CD14-positive monocyte (primary cell): ENCODE data around the gene NFAM1. TPM values are rescaled to one million over a fixed set of nuclear protein-coding genes. Genes with fewer than 3 reads are reported as not detected.
A peak's percentile ranks its signal among the peaks of the same experiment; 100 is the strongest.

ENCODE experiments used
- DNase-seq, 3 donors: peaks; one replicate each; pipeline ENCODE4 v3.0.0-alpha.2; 2011 to 2022
- H2AFZ ChIP-seq: 2 replicates; pipeline ENCODE4 v1.6.0; 2012; ENCODE audit warnings: mild to moderate bottlenecking, low read depth, low read length, inconsistent platforms; ENCODE audit not compliant: insufficient read depth, poor library complexity, severe bottlenecking
- H3K27ac ChIP-seq, 2 donors: 1 replicate in 1 of 2; 2 replicates in 1 of 2; pipeline ENCODE4 v1.5.1; 2012 to 2013; ENCODE audit warnings: low read length in 2 of 2, control low read depth in 1 of 2, inconsistent platforms in 1 of 2, low read depth in 1 of 2, mild to moderate bottlenecking in 1 of 2
- H3K27me3 ChIP-seq, 2 donors: one replicate each; pipeline versions ENCODE4 v1.6.0 to v1.6.1; 2011 to 2013; ENCODE audit warnings: low read length in 2 of 2; ENCODE audit not compliant: control insufficient read depth in 2 of 2, insufficient read depth in 2 of 2
- H3K36me3 ChIP-seq, 2 donors: replicated peaks in 1 of 2; 1 replicate in 1 of 2; 2 replicates in 1 of 2; pipeline versions ENCODE4 v1.5.1 to v1.6.1; 2012 to 2013; ENCODE audit warnings: low read length in 2 of 2, control low read depth in 1 of 2, inconsistent platforms in 1 of 2, mild to moderate bottlenecking in 1 of 2; ENCODE audit not compliant: insufficient read depth in 2 of 2, control insufficient read depth in 1 of 2
- H3K4me1 ChIP-seq, 2 donors: 1 replicate in 1 of 2; 2 replicates in 1 of 2; pipeline versions ENCODE4 v1.5.1 to v1.6.1; 2012 to 2013; ENCODE audit warnings: low read length in 2 of 2, control low read depth in 1 of 2, inconsistent platforms in 1 of 2, mild to moderate bottlenecking in 1 of 2, moderate library complexity in 1 of 2; ENCODE audit not compliant: insufficient read depth in 2 of 2, control insufficient read depth in 1 of 2
- H3K4me2 ChIP-seq: replicated peaks from 2 replicates; pipeline ENCODE3; 2012; ENCODE audit warnings: low read length, moderate library complexity, mild to moderate bottlenecking; ENCODE audit not compliant: poor library complexity, severe bottlenecking; ENCODE audit errors: extremely low read depth
- H3K4me3 ChIP-seq, 3 experiments: fragments of 200-600 bp in 1 of 3; sonication (generic) in 1 of 3; replicated peaks in 1 of 3; 1 replicate in 2 of 3; 2 replicates in 1 of 3; pipeline ENCODE4 v1.5.1; 2011 to 2013; ENCODE audit warnings: low read length in 3 of 3, mild to moderate bottlenecking in 3 of 3, control low read depth in 2 of 3, low read depth in 2 of 3, inconsistent platforms in 1 of 3, moderate library complexity in 1 of 3
- H3K79me2 ChIP-seq: 2 replicates; pipeline ENCODE4 v1.6.0; 2012; ENCODE audit warnings: mild to moderate bottlenecking, control low read depth, inconsistent platforms, low read length, moderate library complexity; ENCODE audit not compliant: insufficient read depth
- H3K9ac ChIP-seq: 2 replicates; pipeline ENCODE4 v1.6.0; 2017; ENCODE audit warnings: low read length, mild to moderate bottlenecking; ENCODE audit not compliant: insufficient read depth, poor library complexity, severe bottlenecking
- H3K9me3 ChIP-seq, 2 donors: replicated peaks in 1 of 2; 1 replicate in 1 of 2; 2 replicates in 1 of 2; pipeline versions ENCODE4 v1.5.1 to v1.6.1; 2012 to 2013; ENCODE audit warnings: low read length in 2 of 2, control low read depth in 1 of 2; ENCODE audit not compliant: control insufficient read depth in 1 of 2, insufficient read depth in 1 of 2
- H4K20me1 ChIP-seq: 2 replicates; pipeline ENCODE4 v1.6.0; 2012; ENCODE audit warnings: mild to moderate bottlenecking, low read length, control low read depth, moderate library complexity; ENCODE audit not compliant: insufficient read depth
- H3K27ac Mint-ChIP-seq, 7 donors: one replicate each; pipeline ENCODE4 v1.8.0; 2020; ENCODE audit warnings: mild to moderate bottlenecking in 7 of 7, mixed read lengths in 7 of 7, moderate library complexity in 6 of 7, inconsistent platforms in 2 of 7
- H3K27me3 Mint-ChIP-seq, 3 donors: one replicate each; pipeline ENCODE4 v1.8.0; 2021 to 2022; ENCODE audit warnings: low read depth in 3 of 3, mild to moderate bottlenecking in 3 of 3, mixed read lengths in 3 of 3, moderate library complexity in 3 of 3, inconsistent platforms in 1 of 3
- H3K36me3 Mint-ChIP-seq, 2 donors: one replicate each; pipeline ENCODE4 v1.8.0; 2020; ENCODE audit warnings: mixed read lengths in 2 of 2, inconsistent platforms in 1 of 2, mild to moderate bottlenecking in 1 of 2
- H3K4me1 Mint-ChIP-seq: one replicate; pipeline ENCODE4 v1.8.0; 2020; ENCODE audit warnings: mild to moderate bottlenecking, mixed read lengths
- H3K4me3 Mint-ChIP-seq, 2 donors: one replicate each; pipeline ENCODE4 v1.8.0; 2020; ENCODE audit warnings: mild to moderate bottlenecking in 2 of 2, mixed read lengths in 2 of 2, moderate library complexity in 1 of 2
- H3K9me3 Mint-ChIP-seq, 7 donors: one replicate each; pipeline ENCODE4 v1.8.0; 2020 to 2022; ENCODE audit warnings: mixed read lengths in 7 of 7, mild to moderate bottlenecking in 6 of 7, moderate library complexity in 6 of 7, inconsistent platforms in 2 of 7
- WGBS: methylation state at CpG from one replicate; pipeline ENCODE4 v1.1.5; 2013; ENCODE audit warnings: missing lambda C conversion rate; ENCODE audit not compliant: insufficient coverage; 5-methylcytosine and 5-hydroxymethylcytosine counted together
- intact Hi-C, 2 donors: fragments of 100-400 bp; cut with micrococcal nuclease; formaldehyde crosslinking; loops; one replicate each; pipeline versions ENCODE4 v1.15.0 to v1.15.1; 2023
- polyA plus RNA-seq, 3 donors: library from polyadenylated mRNA; depleted of rRNA in 1 of 3; unstranded in 2 of 3; stranded (reverse) in 1 of 3; fragments of 300-500 nt in 2 of 3; fragments of >200 nt in 1 of 3; fragmentation: Illumina TruSeq in 2 of 3; gene quantifications; 1 replicate in 2 of 3; 2 replicates in 1 of 3; pipeline ENCODE4 v1.2.3, GENCODE V29; 2012 to 2021
- TF ChIP-seq, protein P1 (sequence below): fragments of 200-600 bp; IDR thresholded peaks from one replicate; pipeline ENCODE4 v1.8.0; 2022; ENCODE audit warnings: antibody characterized with exemption, mild to moderate bottlenecking

Gene NFAM1
- polyA plus RNA-seq, 3 donors = 36.0 to 71.0 (median 69.7) TPM

GRCh38 chr22:42419243-42419881 lies 12.8 kb downstream of the NFAM1 start:
- peak overlapping the region; percentile 67 to 93 (median 84) for H3K27ac Mint-ChIP-seq
- H3K4me3 Mint-ChIP-seq = peak overlapping the region; percentile 52 to 59
- Histone ChIP-seq H4K20me1 (peaks cover 100% of the 10 kb centered on the region), H3K9ac (peak overlapping the region; percentile 15), H3K27ac (peak overlapping the region; percentile 61), H3K9me3 (no peaks in the 10 kb centered on the region), H3K4me2 (peak overlapping the region; percentile 24), H3K79me2 (peaks cover 97% of the 10 kb centered on the region), H3K36me3 (peaks cover 61 to 94% of the 10 kb centered on the region in 2 donors), H3K4me3 (peak overlapping the region in 1 of 3 experiments; percentile 5), H3K27me3 (no peaks in the 10 kb centered on the region), H3K4me1 (peaks cover 18 to 31% of the 10 kb centered on the region in 2 donors), H2AFZ (no peak overlapping the region)
- WGBS = 82% methylated on average over 17 of the region's 18 CpGs
- peaks cover 56% of the 10 kb centered on the region for H3K4me1 Mint-ChIP-seq
- TF ChIP-seq, protein P1, sequence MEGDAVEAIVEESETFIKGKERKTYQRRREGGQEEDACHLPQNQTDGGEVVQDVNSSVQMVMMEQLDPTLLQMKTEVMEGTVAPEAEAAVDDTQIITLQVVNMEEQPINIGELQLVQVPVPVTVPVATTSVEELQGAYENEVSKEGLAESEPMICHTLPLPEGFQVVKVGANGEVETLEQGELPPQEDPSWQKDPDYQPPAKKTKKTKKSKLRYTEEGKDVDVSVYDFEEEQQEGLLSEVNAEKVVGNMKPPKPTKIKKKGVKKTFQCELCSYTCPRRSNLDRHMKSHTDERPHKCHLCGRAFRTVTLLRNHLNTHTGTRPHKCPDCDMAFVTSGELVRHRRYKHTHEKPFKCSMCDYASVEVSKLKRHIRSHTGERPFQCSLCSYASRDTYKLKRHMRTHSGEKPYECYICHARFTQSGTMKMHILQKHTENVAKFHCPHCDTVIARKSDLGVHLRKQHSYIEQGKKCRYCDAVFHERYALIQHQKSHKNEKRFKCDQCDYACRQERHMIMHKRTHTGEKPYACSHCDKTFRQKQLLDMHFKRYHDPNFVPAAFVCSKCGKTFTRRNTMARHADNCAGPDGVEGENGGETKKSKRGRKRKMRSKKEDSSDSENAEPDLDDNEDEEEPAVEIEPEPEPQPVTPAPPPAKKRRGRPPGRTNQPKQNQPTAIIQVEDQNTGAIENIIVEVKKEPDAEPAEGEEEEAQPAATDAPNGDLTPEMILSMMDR = no peak
- intact Hi-C loops = no loop called here
- peak in 2 of 3 donors; percentile 47 to 58 for DNase-seq
- peaks cover 49 to 91% of the 10 kb centered on the region in 2 donors for H3K36me3 Mint-ChIP-seq
- no peaks in the 10 kb centered on the region for H3K9me3 Mint-ChIP-seq
- no peaks in the 10 kb centered on the region for H3K27me3 Mint-ChIP-seq

DNA sequence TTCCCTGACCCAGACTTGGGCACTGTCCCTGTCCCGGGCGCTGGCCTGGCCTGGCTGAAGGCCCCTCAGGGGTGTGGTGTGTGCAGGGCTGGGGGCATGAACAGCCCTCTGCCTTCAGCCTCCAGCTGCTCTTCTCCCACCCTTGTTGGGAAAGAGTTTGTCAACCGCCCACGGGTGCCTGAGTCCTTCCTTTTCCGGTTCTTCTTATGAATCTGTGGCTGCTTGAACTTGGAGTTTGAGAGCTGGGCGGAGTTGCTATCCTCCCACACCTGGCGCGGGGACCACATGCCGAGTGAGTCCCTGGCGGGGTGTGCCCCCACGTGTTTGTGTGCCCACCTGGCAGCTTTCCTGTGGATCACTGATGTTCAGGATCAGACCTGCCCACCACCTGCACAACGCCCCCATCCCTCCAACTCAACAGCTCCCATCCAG lies 13.4 kb downstream of the NFAM1 start:
- Mint-ChIP-seq H3K4me3 (peak overlapping the region in 1 of 2 donors; percentile 52), H3K27me3 (no peaks in the 10 kb centered on the region), H3K27ac (peak overlapping the region in 6 of 7 donors; percentile 67 to 93 (median 84)), H3K4me1 (peaks cover 55% of the 10 kb centered on the region), H3K36me3 (peaks cover 49 to 90% of the 10 kb centered on the region in 2 donors), H3K9me3 (no peaks in the 10 kb centered on the region)
- TF ChIP-seq, protein P1 = no peak
- DNase-seq = peak in 1 of 3 donors; percentile 32
- Histone ChIP-seq H3K4me1 (peaks cover 18 to 31% of the 10 kb centered on the region in 2 donors), H3K36me3 (peaks cover 61 to 94% of the 10 kb centered on the region in 2 donors), H4K20me1 (peaks cover 100% of the 10 kb centered on the region), H3K4me2 (peak overlapping the region; percentile 24), H3K27ac (peak overlapping the region; percentile 61), H3K9ac (peak overlapping the region; percentile 15), H2AFZ (no peak overlapping the region), H3K79me2 (peaks cover 97% of the 10 kb centered on the region), H3K9me3 (no peaks in the 10 kb centered on the region), H3K4me3 (peak overlapping the region in 1 of 3 experiments; percentile 5), H3K27me3 (no peaks in the 10 kb centered on the region)
- 95% methylated on average over 6 of the region's 12 CpGs for WGBS
- intact Hi-C loops = no loop called here
